KMS-11 (cell line): Measurements from ENCODE around the gene IFT22.
"Not testable (repeated sequence)": the region's sequence is repeated elsewhere in the genome, so short reads cannot be mapped to it uniquely, and the experiment has no call there.

ENCODE experiments used
- H2AFZ ChIP-seq: fragments of 200-600 bp; sonication (generic); 2 replicates; pipeline ENCODE4 v1.6.1; 2016; ENCODE audit warnings: antibody characterized with exemption, mixed run types, low read depth
- H3K27ac ChIP-seq: fragments of 200-600 bp; sonication (generic); 2 replicates; pipeline ENCODE4 v1.6.1; 2016; ENCODE audit warnings: mild to moderate bottlenecking, mixed run types
- H3K27me3 ChIP-seq: fragments of 200-600 bp; sonication (generic); 2 replicates; pipeline ENCODE4 v1.6.1; 2017; ENCODE audit warnings: mild to moderate bottlenecking, low read depth, mixed run types, moderate library complexity; ENCODE audit not compliant: insufficient read depth
- H3K36me3 ChIP-seq: fragments of 200-600 bp; sonication (generic); 2 replicates; pipeline ENCODE4 v1.6.1; 2017; ENCODE audit warnings: mild to moderate bottlenecking, mixed run types; ENCODE audit not compliant: insufficient read depth
- H3K4me1 ChIP-seq: fragments of 200-600 bp; sonication (generic); 2 replicates; pipeline ENCODE4 v1.6.1; 2016; ENCODE audit warnings: mild to moderate bottlenecking, low read depth, mixed run types; ENCODE audit not compliant: poor library complexity, severe bottlenecking
- H3K4me2 ChIP-seq: fragments of 200-600 bp; sonication (generic); 2 replicates; pipeline ENCODE4 v1.7.0; 2016; ENCODE audit warnings: mild to moderate bottlenecking, mixed run types
- H3K4me3 ChIP-seq: fragments of 200-600 bp; sonication (generic); IDR thresholded peaks from 2 replicates; pipeline ENCODE4 v1.6.1; 2017; ENCODE audit warnings: low read depth, low read length, mixed read lengths; ENCODE audit not compliant: insufficient read depth
- H3K79me2 ChIP-seq: fragments of 200-600 bp; sonication (generic); 2 replicates; pipeline ENCODE4 v1.6.1; 2016; ENCODE audit warnings: low read depth, mixed run types; ENCODE audit not compliant: insufficient read depth
- H3K9ac ChIP-seq: fragments of 200-600 bp; sonication (generic); 2 replicates; pipeline ENCODE4 v1.6.1; 2016; ENCODE audit warnings: mild to moderate bottlenecking, mixed run types
- H4K20me1 ChIP-seq: fragments of 200-600 bp; sonication (generic); 2 replicates; pipeline ENCODE4 v1.6.1; 2016; ENCODE audit warnings: mild to moderate bottlenecking, mixed run types; ENCODE audit not compliant: insufficient read depth
- CTCF ChIP-seq: fragments of 200-600 bp; sonication (generic); conservative IDR thresholded peaks from 2 replicates; pipeline ENCODE4 v1.6.1; 2017; ENCODE audit warnings: low read depth, mild to moderate bottlenecking, antibody characterized with exemption, low read length, moderate library complexity, mixed read lengths

Gene IFT22

GRCh38 chr7:101285171-101285570, 36.4 kb downstream of the IFT22 start:
- no peak overlapping the region for H3K4me3 ChIP-seq
- H3K27ac ChIP-seq: no peak overlapping the region
- no peaks in the 10 kb centered on the region for H3K4me1 ChIP-seq
- TF ChIP-seq CTCF: no peak
- peaks cover 73% of the 10 kb centered on the region for H3K27me3 ChIP-seq
- no peaks in the 10 kb centered on the region for H4K20me1 ChIP-seq
- no peak overlapping the region for H3K4me2 ChIP-seq
- H3K79me2 ChIP-seq: no peaks in the 10 kb centered on the region
- no peak overlapping the region for H3K9ac ChIP-seq
- H3K36me3 ChIP-seq: no peaks in the 10 kb centered on the region
- no peak overlapping the region for H2AFZ ChIP-seq

- not testable (repeated sequence) for H3K4me3 ChIP-seq, H3K36me3 ChIP-seq, H3K4me1 ChIP-seq, H3K27ac ChIP-seq, H2AFZ ChIP-seq, H3K79me2 ChIP-seq, H3K9ac ChIP-seq, H4K20me1 ChIP-seq, H3K4me2 ChIP-seq
- H3K27me3 ChIP-seq: peaks cover 87% of the 10 kb centered on the region
These were observed 40.7 kb downstream of the IFT22 start for GRCh38 chr7:101280912-101281311.

GRCh38 chr7:101278461-101279292, 42.9 kb downstream of the IFT22 start:
- H3K4me1 ChIP-seq: no peaks in the 10 kb centered on the region
- H3K4me2 ChIP-seq: no peak overlapping the region
- H4K20me1 ChIP-seq: no peaks in the 10 kb centered on the region
- H2AFZ ChIP-seq: no peak overlapping the region
- no peaks in the 10 kb centered on the region for H3K36me3 ChIP-seq
- no peak overlapping the region for H3K4me3 ChIP-seq
- H3K27me3 ChIP-seq: peaks cover 86% of the 10 kb centered on the region
- no peak overlapping the region for H3K27ac ChIP-seq
- no peaks in the 10 kb centered on the region for H3K79me2 ChIP-seq
- H3K9ac ChIP-seq: no peak overlapping the region
- TF ChIP-seq CTCF: no peak

GRCh38 chr7:101277155-101277554, 44.5 kb downstream of the IFT22 start:
- no peak overlapping the region for H3K9ac ChIP-seq
- no peak for TF ChIP-seq CTCF
- no peak overlapping the region for H3K4me3 ChIP-seq
- peaks cover 95% of the 10 kb centered on the region for H3K27me3 ChIP-seq
- H3K4me2 ChIP-seq: no peak overlapping the region
- H4K20me1 ChIP-seq: no peaks in the 10 kb centered on the region
- H3K27ac ChIP-seq: no peak overlapping the region
- no peaks in the 10 kb centered on the region for H3K4me1 ChIP-seq
- no peaks in the 10 kb centered on the region for H3K79me2 ChIP-seq
- no peaks in the 10 kb centered on the region for H3K36me3 ChIP-seq
- H2AFZ ChIP-seq: no peak overlapping the region

GRCh38 chr7:101273206-101273605, 48.4 kb downstream of the IFT22 start:
- Histone ChIP-seq H2AFZ (no peak overlapping the region), H4K20me1 (no peaks in the 10 kb centered on the region), H3K36me3 (no peaks in the 10 kb centered on the region), H3K4me1 (no peaks in the 10 kb centered on the region), H3K79me2 (no peaks in the 10 kb centered on the region), H3K4me3 (no peak overlapping the region), H3K27me3 (peaks cover 93% of the 10 kb centered on the region), H3K27ac (no peak overlapping the region), H3K9ac (no peak overlapping the region), H3K4me2 (no peak overlapping the region)
- no peak for TF ChIP-seq CTCF
